ENCODE data around the gene EHF. TPM values are rescaled to one million over a fixed set of nuclear protein-coding genes. Genes with fewer than 3 reads are reported as not detected.

EHF gene
- total and polyA plus RNA-seq, 9 of the 15 experiments (the other 6 are each of a cell fraction or from before 2014, with no cell fraction given) = 0.04 to 0.54 (median 0.37) TPM

DNA sequence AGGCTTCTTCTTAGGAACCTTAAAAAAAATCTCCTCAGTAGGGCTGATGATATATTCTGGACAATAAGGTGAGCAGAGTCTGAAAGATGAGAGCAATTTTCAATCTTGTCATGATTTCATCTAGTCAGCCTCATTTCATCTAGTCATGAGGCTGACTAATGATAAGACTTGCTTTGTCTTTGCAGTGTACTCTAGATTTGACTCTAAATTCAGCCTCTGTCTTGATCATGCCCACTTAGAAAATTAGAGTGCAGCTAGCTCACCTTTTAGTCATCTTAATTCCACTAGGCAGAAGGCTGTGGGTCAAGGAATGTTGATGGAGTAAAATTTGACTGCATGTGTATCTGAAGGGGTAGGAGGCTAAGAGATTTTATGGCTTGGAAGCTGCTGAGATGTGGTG, 5.5 kb downstream of the EHF start:
- ChIA-PET POLR2A (interaction anchor here (1.2 kb wide), 1 partner anchor 10 kb away, joined by 3 read pairs; no protein-coding TSS in a partner anchor), CTCF (ENCODE audit: low intra/inter-chr PET ratio) (no interaction called here)
- DNase-seq (ENCODE audit: extremely low read depth in 1 of 4, low spot score in 3 of 4) (no peak), ATAC-seq (no peak), FAIRE-seq (no peak)
- Histone ChIP-seq H3K27ac (ENCODE audit: extremely low read depth, low read depth, low read length) (no peak overlapping the region), H3K36me3 (ENCODE audit: control insufficient read depth, insufficient read depth, low read length) (no peaks in the 10 kb centered on the region), H3K4me2 (ENCODE audit: insufficient read depth, low read length) (no peak overlapping the region), H3K79me2 (ENCODE audit: control insufficient read depth, insufficient read depth, low read length) (no peaks in the 10 kb centered on the region), H4K20me1 (replicated peaks; ENCODE audit: control insufficient read depth, insufficient read depth, low read length) (no peaks in the 10 kb centered on the region), H3K9me1 (ENCODE audit: control insufficient read depth, insufficient read depth, low read length) (no peaks in the 10 kb centered on the region), H3K27me3 (ENCODE audit: control insufficient read depth in 2 of 2, insufficient read depth in 2 of 2, low read length in 2 of 2) (no peaks in the 10 kb centered on the region), H3K9ac (ENCODE audit: insufficient read depth in 1 of 2, low read depth in 2 of 2, low read length in 2 of 2) (no peak overlapping the region), H2AFZ (ENCODE audit: low read depth, low read length) (no peak overlapping the region), H3K4me3 (no peak overlapping the region), H3K9me3 (replicated peaks; ENCODE audit: control insufficient read depth, insufficient read depth, low read depth, low read length) (no peaks in the 10 kb centered on the region), H3K4me1 (replicated peaks in 1 of 2; ENCODE audit: control insufficient read depth in 2 of 2, insufficient read depth in 2 of 2, low read length in 2 of 2) (peaks cover 0 to 9% of the 10 kb centered on the region in 2 experiments; a peak in 3 of 5 replicates)
- no TSS peak for BruUV-seq (replicated peaks)
- TF ChIP-seq, protein P1, sequence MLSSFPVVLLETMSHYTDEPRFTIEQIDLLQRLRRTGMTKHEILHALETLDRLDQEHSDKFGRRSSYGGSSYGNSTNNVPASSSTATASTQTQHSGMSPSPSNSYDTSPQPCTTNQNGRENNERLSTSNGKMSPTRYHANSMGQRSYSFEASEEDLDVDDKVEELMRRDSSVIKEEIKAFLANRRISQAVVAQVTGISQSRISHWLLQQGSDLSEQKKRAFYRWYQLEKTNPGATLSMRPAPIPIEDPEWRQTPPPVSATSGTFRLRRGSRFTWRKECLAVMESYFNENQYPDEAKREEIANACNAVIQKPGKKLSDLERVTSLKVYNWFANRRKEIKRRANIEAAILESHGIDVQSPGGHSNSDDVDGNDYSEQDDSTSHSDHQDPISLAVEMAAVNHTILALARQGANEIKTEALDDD (IDR thresholded peaks at IDR 0.05) = peak; percentile 34; the same call in 1 of the 2 replicates
- TF ChIP-seq ZNF561 (CRISPR knock-in tag; conservative IDR thresholded peaks at IDR 0.05) (no peak), HCFC1 (IDR thresholded peaks at IDR 0.05; ENCODE audit: low read depth, low read length) (no peak), RREB1 (CRISPR knock-in tag; IDR thresholded peaks at IDR 0.05) (no peak)
- intact Hi-C loops (cut with micrococcal nuclease) (loop anchor here (2.0 kb wide), 1 partner anchor 42 kb away; no protein-coding TSS in a partner anchor), in situ Hi-C loops (cut with MboI) (no loop called here)

Data from K562 (cell line).